Sigmoid colon (tissue), 4 donors: ENCODE measurements around the gene FAM156B.
"Not testable (repeated sequence)": the region's sequence is repeated elsewhere in the genome, so short reads cannot be mapped to it uniquely, and the experiment has no call there.

Experiments
- CTCF ChIP-seq, 4 experiments: fragments of 450-650 bp in 3 of 4; fragments of 200-600 bp in 1 of 4; IDR thresholded peaks; one replicate each; pipeline ENCODE4 v1.5.1; 2016 to 2019; ENCODE audit warnings: antibody characterized with exemption in 4 of 4, mild to moderate bottlenecking in 3 of 4, moderate library complexity in 2 of 4
- EP300 ChIP-seq, 4 donors: sonication (generic); formaldehyde crosslinking; IDR thresholded peaks; one replicate each; pipeline ENCODE4 v1.6.1; 2017; ENCODE audit warnings: antibody characterized with exemption in 4 of 4
- POLR2AphosphoS5 ChIP-seq, 4 donors: sonication (generic); formaldehyde crosslinking; IDR thresholded peaks; one replicate each; pipeline ENCODE4 v1.6.1; 2017; ENCODE audit warnings: antibody characterized with exemption in 4 of 4

GRCh38 chrX:52873825-52874224 is 23.3 kb upstream of the FAM156B start:
- not testable (repeated sequence) for TF ChIP-seq CTCF, POLR2AphosphoS5, EP300 (IDR thresholded peaks at IDR 0.05)
